OCI-M2 (cell line): Measurements from ENCODE around the gene UQCRHL.

Experiments
- DNase-seq: peaks from one replicate; lab custom pipeline; 2025; ENCODE audit not compliant: unreplicated experiment; lab: John Stamatoyannopoulos, UW

Gene UQCRHL

DNA sequence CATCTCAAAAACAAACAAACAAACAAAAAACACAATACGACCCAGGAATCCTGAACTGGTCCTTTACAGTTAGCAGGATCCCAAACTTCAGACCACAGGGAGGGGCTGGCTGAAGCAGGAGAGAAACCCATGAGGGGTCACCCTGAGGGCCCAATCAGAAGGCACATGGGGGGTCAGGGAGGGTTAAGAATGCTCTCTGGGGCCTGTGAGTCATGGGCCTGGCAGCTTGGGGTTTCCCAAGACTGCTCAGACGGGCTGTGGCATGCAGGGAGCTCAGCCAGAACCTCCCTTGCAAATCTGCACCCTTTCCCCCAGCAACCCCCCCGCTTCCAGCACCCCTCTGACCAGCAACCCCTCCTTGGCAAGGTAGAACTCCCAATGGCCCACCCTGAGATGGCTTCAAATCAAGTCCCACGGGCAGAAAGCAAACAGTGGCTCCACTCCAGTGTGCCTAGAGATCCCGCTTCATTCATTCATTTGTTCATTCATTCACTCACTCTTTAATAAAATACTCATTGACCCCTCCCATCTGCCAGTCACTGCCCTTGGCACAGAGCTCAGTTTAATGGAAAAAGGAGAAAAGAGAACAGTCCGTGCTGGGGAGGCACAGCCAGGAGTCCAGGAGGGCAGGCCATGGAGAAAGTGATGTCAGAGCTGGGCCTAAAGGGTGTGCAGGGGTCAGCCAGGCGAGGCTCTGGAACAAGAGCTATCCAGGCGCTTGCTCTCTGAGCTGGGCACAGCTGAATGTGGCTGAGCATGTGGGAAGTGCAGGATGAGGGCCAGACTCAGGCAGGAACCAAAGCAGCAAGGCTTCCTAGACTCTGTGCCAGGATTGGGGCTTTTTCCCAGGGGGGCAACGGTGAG is 8.2 kb downstream of the UQCRHL start:
- DNase-seq: no peak

DNA sequence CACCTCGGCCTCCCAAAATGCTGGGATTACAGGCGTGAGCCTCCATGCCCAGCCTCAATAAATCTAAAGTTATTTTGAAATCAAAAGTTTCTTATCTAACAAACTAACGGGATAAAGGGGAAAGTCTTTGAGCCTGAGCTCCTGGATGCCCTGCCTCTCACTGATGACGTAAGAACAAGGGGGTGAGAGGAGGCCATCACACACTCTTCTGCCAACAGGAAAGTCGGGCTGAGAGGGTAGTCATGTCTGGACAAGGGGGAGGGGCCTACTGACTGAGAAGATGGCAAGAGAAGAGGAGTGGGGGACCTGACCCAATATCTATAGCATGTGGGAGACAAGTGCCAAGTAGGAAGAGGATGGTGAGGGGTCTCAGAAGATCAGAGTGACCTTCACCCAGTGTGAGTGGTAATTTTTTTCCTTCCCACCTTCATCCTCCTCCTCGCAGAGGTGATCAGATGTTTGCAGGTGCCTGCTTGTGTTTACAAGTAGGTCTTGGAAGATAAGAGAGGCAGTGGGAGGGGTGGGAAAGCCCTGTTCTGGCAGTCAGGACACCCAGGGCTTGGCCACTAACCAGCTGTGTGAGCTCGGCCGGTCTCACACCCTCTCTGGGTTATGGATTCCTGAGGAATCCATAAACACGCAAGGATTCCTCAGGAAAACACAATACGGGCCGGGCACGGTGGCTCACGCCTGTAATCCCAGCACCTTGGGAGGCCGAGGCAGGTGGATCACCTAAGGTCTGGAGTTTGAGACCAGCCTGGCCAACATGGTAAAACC is 9.6 kb downstream of the UQCRHL start:
- DNase-seq: no peak

DNA sequence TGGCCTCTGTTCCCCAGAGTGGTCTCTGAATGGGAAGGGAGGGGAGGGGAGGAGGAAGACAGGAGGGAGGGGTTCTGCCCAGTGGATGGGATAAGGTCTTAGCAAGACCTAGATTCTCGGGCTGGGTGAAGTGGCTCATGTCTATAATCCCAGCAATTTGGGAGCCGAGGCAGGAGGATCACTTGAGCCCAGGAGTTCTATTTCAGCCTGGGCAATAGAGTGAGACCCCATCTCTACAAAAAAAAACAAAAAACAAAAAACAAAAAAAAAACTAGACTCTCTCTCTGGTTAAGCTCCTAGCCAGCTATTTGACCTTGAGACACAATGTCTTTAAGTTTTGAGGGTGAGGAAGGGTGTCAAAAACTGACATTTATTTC is 11.4 kb downstream of the UQCRHL start:
- DNase-seq: no peak

DNA sequence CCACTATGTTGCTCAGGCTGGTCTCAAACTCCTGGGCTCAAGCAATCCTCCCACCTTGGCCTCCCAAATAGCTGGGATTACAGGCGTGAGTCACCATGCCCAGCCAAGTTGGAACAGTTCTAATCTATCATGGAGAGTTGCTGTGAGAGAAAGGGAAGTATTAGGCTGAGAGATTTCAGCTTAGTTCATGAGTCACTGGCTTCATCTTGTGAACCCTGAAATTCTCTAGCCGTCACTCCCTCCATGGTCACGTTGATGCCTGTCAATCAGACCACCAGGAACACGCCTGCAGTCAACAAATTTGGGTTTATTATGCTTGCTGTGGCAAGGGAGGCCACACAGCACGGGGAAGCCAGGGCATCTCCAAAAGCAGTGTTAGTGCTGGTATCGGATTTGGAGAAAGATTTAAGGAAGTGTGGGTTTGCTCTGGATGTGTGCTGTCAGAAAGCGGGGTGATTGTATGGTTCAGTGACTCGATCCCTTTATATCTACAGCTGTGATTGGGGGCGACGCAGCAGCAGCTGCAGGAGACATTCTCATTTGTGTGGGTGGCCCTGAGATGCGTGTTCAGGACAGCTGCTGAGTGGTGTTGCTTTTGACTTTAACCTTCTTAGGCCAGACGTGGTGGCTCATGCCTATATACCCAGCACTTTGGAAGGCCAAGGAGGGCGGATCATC is 18.7 kb downstream of the UQCRHL start:
- DNase-seq: no peak

DNA sequence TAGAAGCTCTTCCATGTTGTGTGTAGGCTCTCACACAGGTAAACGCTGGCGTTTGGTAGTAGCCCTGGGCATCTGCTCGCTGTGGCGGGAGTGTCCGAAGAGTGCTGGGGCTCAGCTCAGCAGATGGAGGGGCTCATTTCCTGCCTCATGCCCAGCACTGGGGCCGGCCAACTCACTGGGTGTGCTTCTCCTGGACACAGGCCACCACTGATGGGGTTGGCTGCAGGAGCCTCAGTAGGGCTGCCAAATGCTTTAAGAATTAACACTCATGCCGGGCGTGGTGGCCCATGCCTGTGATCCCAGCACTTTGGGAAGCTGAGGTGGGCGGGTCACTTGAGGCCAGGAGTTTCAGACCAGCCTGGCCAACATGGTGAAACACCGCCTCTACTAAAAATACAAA is 20.9 kb downstream of the UQCRHL start:
- no peak for DNase-seq

DNA sequence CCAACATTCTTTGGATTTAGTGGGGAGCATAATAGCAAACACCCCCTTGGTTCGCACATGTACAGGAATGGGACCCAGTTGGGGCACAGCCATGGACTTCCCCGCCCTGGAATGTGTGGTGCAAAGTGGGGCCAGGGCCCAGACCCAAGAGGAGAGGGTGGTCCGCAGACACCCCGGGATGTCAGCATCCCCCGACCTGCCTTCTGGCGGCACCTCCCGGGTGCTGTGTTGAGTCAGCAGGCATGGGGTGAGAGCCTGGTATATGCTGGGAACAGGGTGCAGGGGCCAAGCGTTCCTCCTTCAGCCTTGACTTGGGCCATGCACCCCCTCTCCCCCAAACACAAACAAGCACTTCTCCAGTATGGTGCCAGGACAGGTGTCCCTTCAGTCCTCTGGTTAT is 21.8 kb downstream of the UQCRHL start:
- no peak for DNase-seq

DNA sequence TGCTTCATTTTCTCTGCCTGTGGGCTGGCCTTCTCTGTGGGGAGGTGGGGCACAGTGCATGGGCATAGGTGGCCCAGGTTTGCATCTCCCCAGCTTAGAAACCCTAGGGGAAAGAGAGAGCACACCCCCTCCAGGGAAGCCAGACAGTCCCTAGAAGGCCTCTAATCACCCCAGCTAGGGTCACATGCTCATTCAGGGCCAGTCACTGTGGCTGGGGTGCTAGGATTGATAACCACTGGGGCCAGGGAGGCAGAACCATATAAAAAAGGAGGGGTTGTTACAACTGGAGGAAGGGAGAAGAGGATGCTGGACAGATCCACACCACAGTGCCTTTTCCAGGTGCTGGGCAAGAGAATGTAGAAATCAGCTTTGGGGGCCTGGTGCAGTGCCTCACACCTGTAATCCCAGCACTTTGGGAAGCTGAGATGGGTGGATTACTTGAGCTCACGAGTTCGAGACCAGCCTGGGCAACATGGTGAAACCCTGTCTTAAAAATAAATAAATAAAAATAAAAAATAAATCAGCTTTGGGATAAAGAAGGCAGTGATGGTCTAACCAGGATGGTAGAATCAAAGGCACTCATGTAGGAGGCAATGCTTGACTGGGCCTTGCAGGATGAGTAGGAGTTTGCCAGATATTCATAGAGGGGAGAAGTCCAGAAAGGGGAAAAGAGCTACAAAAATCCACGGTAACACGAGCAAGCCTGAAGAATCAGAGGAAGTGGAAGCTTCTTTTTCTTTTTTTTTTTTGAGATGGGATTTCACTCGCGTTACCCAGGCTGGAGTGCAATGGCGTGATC is 29.3 kb downstream of the UQCRHL start:
- DNase-seq: no peak

DNA sequence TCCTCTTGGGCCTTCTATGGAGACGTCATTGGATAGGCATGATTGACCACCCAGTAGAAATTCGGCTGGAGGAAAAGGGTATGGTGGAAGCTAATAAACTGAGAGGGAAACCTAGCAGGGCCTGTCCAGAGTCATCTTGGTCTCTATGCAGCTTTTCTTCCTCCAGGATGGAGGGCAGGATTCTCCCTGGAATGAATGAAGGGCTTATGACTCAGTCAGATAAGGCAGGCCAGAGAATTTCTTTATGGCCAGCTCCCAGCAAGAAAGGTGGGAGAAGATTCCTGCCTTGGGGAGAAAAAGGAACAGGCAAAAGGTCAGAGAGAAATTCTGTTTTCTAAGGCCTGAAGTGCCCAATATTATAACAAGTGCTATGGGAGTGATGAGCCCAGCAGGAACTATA is 31.7 kb downstream of the UQCRHL start:
- no peak for DNase-seq

DNA sequence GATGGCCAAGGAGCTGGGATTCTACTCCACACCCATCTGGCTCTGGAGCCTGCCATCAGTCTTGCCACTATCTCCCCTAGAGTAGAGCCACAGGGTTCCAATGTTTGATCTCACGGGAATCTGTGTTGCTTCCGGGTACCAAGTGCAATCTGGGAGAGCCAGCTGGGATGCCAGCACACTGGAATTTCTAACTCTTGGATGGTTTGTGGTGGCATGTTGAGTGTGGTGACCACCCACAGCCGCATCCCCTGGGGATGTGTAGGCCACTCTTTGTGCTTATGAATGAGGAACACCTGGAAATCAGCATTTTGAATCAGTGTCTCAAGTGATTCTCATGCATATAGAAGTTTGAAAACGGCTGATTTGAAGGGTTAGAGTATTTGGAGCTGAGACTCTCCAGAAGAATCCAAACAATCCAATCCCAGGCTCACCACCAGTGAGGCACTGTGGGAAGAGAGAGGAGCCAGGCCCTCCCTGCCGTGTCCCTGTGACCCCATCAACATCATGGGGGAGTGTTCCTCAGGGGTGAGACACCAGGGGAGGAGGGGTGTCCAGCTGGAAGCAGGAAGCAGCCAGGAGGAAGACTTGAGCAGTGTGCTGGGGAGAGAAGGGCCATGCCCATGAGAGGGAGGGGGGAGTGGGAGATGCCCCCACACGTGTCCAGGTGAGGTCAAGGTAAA is 35.5 kb downstream of the UQCRHL start:
- DNase-seq: no peak

DNA sequence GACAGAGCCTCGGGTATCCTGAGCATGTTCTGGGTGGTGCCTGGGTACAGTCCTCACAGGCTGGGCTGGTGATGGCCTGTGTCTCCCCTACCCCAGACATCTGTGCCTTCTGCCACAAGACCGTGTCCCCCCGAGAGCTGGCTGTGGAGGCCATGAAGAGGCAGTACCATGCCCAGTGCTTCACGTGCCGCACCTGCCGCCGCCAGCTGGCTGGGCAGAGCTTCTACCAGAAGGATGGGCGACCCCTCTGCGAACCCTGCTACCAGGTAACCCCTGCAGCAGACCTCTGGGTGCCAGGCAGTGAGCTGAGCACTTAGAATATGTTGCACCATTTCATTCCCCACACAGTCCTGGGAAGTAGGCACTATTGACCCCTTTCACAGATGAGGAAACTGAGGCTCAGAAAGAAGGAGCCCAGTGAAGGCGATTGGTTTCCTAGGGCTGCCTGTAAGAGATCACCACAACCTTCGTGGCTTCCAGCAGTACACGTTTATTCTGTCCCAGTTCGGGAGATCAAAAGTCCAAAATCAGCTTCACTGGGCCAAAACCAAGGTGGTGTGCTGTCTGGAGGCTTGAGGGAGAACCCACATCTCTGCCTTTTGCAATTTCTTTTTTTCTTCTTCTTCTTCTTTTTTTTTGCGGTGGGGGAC is 37.0 kb downstream of the UQCRHL start:
- DNase-seq: no peak

DNA sequence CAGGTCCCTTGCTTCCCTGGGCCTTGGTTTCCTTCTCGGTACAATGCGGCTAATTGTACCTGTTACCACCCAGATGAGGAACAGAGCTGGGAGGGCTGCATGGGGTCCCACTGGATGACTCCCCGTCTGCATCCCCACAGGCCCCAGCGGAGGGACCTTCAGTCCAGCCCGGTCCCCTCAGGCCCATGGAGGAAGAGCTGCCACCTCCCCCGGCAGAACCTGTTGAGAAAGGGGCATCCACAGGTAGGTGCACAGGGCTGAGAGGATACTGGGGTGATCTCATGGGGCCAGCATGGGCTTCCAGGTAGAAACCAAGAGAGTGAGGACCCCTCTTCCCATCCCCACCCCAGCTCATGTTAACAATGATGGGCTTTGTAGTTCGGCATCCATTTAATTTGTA is 39.1 kb downstream of the UQCRHL start:
- no peak for DNase-seq

DNA sequence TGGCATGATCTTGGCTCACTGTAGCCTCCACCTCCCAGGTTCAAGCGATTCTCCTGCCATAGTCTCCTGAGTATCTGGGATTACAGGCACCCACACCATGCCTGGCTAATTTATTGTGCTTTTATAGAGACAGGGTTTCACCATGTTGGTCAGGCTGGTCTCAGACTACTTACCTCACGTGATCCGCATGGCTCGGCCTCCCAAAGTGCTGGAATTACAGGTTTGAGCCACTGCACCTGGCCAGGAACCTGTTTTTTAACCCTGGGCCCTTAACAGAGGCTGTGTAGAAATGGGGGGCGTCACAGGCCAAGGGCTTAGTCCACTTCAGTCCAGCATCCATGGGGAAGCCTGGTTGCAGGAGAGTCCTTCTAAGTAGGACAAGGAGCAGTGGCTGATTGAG is 39.5 kb downstream of the UQCRHL start:
- DNase-seq: no peak

DNA sequence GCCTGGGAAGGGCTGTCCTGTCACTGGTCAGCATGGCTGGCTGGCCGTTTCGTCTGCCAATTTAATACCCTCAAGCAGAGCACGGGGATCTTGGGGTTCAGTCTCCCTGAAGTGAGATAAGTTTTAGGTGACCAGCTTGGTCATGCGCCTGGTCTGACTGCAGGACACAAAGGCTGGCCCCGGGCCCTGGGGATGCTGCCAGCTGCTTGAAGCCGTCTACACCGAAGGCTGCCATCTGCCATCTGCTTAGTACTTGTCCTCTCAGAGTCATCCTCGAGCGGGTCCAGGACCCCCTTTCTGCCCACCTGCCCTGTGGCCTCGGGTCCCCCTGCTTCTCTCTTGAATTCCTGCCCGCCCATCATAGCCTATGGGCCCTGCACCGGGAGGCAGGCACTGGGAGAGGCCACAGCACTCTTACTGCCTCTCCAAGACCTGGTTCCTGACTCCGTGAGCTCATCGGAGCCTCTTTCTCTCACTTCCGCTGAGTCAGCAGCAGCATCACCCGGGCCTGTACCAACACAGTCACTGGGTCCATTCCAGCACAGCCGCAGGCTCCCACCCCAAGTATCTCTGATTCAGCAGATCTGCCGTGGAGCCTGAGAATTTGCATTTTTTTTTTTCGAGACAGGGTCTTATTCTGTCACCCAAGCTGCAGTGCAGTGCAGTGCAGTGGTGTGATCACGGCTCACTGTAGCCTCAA is 41.8 kb downstream of the UQCRHL start:
- no peak for DNase-seq

DNA sequence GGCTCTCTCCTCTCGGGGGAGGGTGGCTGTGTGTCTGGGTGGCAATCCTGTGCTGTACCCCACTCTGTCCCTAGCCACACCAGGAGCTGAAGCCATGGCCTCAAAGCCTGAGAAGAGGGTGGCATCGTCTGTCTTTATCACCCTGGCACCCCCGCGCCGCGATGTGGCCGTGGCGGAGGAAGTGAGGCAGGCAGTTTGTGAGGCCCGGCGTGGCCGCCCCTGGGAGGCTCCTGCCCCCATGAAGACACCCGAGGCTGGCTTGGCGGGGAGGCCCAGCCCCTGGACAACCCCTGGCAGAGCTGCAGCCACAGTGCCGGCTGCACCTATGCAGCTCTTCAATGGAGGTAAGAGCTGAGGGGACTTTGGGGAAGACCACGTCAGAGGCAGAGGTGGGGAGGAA is 42.6 kb downstream of the UQCRHL start:
- DNase-seq: no peak

DNA sequence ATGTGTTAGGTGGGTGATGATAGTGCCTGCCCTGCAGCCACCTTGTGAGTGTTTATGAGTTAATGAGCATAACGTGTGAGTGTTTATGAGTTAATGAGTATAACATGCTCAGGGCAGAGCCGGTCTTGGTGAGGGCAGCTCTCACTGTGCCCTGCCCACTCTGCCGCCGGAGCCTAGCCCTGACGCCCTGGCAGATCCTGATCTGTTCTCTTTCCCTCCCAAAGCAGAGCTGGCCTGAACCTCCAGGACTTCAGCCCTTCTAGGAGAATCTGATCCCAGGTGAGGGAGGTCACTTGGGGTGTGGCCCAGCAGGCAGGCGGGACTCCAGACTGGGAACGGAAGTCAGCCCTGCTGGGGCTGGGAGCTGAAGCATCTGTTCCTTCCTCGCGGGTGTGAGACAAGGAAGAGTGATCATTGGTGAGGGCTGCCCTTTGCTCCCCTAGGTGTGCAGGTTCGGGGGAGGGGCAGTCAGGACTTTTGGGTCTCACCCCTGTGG is 43.1 kb downstream of the UQCRHL start:
- DNase-seq: no peak

DNA sequence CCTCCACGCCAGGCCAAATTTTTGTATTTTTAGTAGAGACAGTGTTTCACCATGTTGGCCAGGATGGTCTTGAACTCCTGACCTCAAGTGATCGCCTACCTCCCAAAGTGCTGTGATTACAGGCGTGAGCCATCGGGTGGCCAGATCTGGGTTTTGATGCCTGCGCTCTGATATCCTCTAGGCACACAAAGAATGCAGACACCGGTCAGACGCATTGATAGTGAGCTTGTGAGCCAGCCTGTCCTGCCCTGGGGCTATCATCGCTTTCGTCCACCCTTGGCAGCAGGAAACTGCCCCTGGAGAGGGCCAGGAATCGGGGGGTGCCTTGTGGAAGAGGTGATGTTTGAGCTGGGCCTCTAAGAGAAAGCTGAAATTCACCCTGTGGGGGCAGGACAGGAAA is 44.9 kb downstream of the UQCRHL start:
- no peak for DNase-seq

DNA sequence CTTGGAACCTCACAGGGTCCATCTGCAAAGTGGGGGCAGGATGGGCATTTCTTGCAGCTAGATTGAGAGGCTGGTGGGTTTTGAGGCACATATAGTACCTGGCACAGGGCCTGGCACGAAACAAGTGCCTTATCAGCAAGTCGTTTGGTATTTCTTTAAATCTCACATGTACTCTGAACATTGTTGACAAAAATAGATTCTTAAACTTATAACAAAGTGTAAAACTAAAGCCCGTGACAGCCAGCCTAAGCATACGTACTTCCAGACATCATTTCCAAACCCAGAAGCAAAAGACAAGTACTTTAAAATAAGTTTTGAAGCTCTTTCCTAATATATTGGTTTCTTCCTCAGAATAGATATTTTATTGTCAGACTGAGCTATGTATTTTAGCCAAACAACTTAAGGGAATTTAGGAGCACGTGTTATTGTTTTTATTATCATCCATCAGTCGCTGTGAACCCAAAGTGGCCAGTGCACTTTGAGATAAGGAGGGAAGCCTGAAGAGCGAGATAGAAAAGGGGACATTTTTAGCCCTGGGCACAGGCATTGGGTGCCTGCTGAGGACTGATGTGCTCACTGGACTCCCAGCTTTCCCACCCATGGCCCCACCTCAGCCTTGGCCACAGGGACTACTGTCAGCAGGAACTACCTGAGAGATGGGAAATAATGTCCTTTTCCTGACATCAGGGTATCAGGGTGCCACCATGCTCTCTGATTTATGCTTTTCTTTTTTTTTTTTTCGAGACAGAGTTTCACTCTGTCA is 45.9 kb downstream of the UQCRHL start:
- peak; percentile 36 for DNase-seq

DNA sequence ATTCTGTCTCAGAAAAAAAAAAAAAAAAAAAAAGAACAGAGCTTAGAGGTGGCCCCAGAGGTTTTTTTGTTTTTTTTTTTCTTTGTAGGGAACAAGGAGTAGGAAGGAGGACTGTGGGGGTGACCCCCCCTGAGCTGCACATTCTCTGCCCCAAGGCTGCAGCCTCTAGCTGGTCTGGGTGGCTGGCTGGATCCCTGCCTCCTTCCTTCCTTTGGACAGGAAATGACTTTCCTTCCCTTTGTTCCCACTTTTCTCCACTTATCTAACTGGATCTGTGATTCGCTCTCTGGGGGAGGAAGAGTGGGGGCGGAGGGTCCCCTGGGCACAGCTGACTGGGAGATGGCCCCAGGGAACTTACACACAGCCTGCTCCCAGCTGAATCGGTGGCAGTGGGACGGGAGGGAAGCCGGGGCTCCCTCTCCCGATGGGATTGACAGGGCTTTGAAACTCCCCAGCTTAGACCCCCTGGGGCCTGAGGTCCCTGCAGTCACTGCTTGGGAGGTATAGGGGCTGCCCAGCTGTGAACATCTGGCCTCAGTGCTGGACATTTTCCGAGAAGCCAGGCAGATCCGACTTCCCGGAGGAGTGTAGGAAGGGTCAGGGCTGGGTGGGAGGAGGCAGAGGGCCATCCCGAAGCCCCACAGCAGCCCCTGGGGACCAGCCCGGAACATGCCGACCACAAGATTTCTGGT is 46.8 kb downstream of the UQCRHL start:
- DNase-seq: no peak
